CD4-positive, alpha-beta T cell treated with Interleukin-1 beta for 1 hour (primary cell): ENCODE results near the gene NLRP2B.
"Not testable (repeated sequence)": the region's sequence is repeated elsewhere in the genome, so short reads cannot be mapped to it uniquely, and the experiment has no call there.

ENCODE experiments used
- DNase-seq, 2 donors: peaks; one replicate each; pipeline ENCODE4 v3.0.0-alpha.2; 2020 to 2022

The NLRP2B gene

DNA sequence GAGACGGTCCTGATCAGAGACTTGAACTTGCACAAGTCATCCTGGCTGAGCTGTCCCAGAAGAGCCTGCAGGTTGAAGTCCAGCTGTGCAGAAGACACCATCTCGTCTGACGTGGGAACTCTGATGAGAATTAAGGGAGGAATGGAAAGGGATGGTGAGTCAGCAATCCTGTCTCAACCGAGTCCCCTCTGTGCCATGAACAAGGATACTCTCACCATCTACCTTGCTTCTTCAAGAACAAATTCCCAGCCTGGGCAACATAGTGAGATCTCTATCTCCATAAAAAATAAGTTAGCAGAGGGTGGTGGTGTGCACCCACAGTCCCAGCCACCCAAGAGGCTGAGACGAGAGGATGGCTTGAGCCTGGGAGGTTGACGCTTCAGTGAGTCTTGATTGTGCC is at the start of gene NLRP2B:
Gene NLRP2B, minus strand, starts transcription at position 101 of the 400 bp plus-strand sequence.
- DNase-seq: no peak

DNA sequence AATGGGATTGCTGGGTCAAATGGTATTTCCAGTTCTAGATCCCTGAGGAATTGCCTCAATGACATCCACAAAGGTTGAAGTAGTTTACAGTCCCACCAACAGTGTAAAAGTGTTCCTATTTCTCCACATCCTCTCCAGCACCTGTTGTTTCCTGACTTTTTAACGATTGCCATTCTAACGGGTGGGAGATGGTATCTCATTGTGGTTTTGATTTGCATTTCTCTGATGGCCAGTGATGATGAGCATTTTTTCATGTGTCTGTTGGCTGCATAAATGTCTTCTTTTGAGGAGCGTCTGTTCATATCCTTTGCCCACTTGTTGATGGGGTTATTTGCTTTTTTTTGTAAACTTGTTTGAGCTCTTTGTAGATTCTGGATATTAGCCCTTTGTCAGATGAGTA is 45.9 kb upstream of the NLRP2B start:
- DNase-seq: not testable (repeated sequence)

DNA sequence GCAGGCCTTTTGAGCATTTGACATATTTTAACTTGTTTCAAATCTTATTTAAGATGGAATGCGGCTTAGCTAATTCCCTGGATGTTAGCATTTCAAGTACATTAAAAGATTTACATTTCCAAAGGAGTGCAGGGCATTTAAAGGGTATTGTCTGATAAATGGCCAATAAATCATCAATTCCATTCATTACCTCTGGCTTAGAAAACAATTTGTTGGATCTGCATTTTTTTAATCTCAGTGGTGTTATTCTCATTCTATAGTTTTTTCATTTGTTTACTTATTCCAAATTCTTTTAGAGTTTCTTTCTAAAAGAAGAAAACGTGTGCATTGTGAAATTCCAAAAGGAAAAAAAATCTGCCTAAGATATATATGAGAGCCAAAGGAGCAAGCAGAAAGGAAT is 1.3 kb upstream of the NLRP2B start:
- no peak for DNase-seq

DNA sequence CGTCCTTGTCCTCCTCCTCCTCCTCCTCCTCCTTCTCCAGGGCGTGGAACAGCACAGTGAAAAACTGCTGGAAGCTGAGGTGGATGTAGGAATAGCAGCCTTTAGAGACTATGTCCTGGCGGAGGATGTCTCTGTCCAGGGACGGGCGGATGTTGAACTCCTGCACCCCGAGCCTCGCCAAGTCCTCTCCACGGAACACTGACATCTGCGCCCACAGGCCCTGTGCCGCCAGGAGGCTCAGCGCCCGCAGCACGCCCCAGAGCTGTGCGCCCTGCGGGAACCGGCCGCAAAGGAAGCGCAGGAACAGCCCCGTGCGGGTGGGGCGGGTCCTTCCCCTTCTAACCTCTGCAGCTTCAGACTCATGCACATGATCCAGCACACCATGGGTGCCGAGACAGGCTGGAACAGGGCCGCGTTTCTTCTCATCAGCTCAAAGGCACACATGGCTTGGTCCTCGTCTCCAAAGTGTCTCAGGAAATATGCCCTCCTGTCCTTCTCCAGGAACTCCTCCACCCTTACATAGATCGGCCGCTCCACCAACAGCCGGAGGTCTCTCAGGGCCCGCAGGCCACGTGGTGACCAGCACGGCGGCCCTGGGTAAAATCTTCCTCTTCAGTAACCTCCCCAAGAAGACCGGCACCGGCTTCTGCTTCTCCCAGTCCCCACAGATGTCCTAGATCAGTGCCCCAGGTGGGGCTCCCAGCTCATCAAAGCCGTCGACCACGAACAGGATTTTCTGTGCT is 1.2 kb downstream of the NLRP2B start:
- no peak for DNase-seq

DNA sequence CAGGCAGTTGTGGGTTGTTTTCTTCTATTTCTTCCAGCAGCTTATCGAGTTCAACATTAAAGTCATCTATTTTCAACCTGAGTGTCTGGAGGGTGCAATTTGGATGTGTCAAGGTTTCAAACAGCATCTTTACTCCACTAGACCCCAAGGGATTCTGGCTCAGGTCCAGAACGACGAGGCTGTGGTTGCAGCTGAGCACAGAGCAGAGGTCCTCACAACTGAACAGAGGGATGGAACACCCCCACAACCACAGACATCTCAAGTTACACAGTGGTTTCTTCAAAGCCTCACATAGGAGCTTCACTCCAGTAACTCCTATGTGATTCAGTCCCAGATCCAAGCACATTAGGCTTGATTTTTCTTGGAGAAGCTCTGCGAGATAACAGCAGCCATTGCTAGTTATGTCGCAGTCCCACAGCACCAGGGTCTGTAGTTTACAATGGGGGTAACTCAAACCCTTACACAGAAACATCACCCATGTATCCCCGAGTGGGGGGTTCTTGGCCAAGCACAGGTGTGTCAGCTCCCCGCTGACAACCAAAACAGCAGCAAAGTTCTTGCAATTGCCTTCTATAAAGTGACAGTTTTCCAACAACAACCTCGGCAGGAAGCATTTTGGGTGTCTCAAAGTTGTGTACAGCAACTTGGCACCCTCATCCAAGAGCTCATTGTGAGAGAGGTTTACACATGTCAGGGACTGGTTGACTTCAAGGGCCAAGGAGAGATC is 2.8 kb downstream of the NLRP2B start:
- DNase-seq: no peak

DNA sequence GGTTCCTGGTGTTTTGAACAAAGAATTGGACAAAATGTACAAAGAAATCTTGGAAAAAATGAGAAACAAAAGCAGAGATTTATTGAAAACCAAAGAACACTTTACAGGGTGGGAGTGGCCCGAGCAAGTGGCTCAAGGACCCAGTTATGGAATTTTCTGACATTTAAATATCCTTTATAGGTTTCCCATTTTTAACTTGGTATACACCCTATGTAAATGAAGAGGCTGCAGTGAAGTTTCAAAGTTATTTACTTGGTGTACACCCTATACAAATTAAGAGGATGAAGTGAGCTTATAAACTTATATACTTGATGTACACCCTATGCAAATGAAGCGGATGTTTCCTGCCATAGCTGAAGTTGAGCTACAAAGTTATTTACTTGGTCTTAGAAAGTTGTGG is 4.7 kb downstream of the NLRP2B start:
- no peak for DNase-seq

DNA sequence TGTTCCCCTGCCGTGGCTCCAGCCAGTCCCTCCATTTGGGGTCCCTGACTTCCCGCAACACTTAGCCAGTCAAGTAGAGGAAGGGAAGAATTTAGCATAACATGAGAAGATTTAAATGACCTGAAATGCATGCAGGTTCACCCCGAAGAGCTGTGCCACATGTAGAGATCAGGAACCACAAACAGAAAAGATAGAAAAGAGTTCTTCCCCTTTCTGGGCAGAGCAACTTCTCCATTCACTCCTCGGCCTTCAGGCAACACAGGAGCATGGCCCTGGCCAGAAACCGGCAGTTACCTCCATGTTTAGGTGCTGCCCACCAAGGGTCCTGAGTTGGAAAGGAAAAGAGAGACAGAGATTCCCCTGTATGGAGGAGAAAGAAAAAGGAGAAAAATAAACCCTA is 5.2 kb downstream of the NLRP2B start:
- DNase-seq: no peak

DNA sequence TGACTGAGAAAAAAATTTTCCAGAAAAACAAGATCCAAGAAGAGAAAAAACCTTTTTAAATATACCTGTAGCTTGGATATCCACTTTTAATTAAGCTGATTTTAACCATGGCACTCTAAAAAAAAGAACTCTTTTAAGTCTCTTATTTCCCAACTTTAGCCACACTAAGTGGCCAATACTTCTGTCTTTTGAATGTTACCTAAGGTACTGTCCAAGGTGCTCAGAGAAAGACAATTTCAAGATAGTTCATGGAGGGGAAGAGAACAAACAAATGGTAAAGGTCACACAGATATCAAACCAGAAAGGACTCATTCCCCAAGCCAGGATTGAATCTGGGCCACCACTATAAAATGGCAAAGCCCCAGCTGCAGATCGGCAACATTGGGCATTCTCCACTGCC is 10.1 kb downstream of the NLRP2B start:
- DNase-seq: no peak

DNA sequence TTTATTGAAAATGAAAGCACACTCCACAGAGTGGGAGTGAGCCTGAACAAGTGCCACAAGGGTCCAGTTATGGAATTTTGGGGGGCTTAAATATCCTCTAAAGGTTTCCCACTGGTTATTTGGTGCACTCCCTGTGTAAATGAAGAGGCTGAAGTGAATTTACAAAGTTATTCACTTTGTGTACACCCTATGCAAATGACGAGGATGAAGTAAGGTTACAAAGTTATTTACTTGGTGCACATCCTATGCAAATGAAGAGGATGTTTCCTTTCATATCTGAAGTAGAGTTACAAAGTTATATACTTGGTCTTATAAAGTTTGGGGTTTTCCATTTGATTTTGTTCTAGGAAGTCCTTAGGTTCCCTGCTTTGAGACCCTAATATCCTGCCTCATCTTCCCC is 13.1 kb downstream of the NLRP2B start:
- DNase-seq: no peak

DNA sequence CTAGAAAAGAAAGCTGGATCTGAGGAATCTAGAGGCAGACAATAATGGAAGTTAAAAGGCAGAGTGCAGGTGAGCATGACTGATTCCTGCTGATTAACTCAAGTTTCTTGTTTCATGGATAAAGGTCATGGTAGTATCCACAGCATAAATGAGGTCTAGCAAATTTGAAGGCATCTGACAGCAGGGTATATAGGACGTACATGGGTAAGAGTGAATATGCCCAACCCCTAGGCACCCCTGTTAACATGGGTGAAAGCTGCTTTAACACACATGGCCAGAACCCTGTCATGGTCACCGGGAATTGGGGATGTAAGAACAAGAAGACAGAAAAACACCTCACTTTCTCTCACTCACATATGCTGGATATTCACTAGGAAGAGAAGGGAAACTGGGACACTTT is 25.0 kb downstream of the NLRP2B start:
- no peak for DNase-seq

DNA sequence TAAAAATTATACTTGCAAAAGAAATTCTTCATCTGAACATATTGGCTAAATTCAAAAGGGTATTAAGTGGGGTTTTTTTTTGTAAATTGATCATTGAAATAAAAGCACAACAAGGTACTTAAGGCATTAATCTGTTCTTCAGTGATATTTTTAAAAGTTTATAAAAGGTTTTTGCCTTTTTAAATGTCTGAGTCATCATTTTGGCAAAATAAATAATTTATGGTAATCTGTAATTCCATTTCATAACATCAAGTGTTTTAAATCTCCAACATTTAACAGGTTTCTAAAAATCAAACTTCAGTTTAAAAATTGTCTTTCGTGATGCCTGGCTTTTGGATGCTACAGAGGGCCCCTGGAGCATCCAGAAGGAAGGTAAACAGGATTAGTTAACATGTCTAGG is 27.4 kb downstream of the NLRP2B start:
- no peak for DNase-seq

DNA sequence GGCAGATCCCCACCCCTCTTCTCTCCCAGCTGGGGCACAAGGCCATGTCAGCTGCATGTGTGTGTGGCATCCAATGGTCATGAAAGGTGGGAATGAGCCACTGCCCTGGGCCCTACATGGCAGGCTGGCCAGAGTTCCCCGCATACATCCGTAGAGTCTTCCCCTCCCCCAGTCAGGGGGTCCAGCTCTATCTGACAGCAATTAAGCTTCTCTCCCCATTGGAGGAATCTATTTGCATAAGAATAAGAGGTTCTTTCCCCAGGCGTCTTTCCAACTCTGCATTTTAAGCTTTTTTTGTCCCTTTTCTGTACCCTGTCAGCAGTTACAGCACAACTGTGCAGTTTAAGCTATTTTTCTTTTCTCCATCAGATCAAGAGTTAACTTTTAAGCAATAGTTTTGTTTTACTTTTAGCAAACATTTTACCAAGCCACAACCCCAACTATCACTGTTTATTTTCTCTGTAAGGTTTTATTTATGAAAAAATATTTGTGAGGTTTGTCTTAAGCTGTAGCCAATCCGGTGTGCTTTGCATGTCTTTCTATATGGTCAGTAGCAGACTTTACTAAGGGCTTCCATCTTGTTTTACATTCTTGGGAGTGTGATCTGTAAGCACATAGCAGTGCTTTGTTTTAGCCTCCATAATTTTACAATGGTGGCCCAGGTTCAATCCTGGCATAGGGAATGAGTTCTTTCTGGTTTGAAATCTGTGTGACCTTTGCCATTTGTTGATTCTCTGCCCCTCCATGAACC is 28.7 kb downstream of the NLRP2B start:
- no peak for DNase-seq

DNA sequence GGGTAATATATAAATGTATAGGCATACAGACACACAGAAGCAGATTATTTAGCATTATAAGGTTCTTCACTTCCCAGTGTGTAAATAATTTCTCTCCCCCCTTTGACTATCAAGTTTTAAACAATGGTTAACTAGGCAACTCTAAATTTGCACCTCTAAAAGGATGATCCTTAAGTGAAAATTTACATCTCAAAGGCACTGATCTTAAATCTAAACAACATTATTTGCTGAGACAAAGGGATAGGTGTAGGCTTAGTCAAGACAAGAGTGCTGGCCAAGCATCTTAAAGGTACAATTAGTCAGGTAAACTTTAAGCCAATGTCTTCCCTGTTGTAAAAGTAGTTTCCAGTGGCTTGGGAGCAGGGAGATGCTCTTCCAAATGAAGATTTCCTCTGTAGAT is 33.0 kb downstream of the NLRP2B start:
- DNase-seq: no peak

DNA sequence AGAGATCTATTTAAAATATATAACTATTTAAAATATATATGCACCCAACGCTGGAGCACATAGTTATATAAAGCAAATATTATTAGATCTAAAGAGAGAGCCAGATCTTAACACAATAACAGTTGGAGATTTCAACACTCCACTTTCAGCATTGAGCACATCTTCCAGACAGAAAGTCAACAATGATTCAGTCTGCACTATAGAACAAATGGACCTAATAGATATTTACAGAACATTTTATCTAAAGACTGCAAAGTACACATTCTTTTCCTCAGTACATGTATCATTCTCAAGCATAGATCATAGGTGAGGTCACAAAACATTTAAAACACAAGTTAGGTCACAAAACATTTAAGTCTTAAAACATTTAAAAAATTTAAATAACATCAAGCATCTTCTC is 36.4 kb downstream of the NLRP2B start:
- no peak for DNase-seq

DNA sequence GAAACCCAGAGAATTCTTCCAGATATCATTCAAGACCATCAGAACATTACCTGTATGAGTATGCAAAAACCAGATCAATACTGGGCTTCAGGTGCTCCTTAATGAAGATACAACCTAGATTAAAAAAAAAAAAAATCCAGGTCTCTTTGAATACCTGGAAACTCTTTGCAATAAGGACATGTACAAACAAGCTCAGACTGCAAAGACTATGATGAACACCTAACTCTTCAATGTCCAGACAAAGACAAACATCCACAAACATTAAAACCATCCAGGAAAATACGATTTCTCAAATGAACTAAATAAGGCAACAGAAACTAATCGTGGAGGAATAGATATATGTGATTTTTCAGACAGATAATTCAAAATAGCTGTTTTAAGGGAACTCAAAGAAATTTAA is 38.7 kb downstream of the NLRP2B start:
- DNase-seq: no peak

DNA sequence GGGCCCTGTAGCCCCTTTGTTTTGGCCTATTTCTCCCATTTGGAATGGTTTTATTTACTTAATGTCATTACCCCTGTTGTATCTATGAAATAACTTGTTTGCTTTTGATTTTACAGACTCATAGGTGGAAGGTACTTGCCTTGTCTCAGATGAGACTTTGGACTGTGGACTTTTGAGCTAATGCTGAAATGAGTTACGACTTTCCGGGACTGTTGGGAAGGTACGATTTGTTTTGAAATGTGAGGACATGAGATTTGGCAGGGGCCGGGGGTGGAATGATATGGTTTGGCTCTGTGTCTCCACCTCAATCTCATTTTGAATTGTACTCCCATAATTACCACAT is 39.4 kb downstream of the NLRP2B start:
- no peak for DNase-seq

DNA sequence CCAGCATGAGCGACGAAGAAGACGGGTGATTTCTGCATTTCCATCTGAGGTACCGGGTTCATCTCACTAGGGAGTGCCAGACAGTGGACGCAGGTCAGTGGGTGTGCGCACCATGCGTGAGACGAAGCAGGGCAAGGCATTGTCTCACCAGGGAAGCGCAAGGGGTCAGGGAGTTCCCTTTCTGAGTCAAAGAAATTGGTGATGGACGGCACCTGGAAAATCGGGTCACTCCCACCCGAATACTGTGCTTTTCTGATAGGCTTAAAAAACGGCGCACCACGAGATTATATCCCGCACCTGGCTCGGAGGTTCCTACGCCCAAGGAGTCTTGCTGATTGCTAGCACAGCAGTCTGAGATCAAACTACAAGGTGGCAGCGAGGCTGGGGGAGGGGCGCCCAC is 50.6 kb downstream of the NLRP2B start:
- DNase-seq: not testable (repeated sequence)
